HG03108 (cell line): Measurements from ENCODE around the gene CCT5.
"Not testable (repeated sequence)": the region's sequence is repeated elsewhere in the genome, so short reads cannot be mapped to it uniquely, and the experiment has no call there.

ENCODE experiments used
- ATAC-seq: cut with Tn5 transposase; IDR thresholded peaks from one replicate; pipeline ENCODE4 v1.9.1; 2021; ENCODE audit warnings: moderate library complexity; ENCODE audit not compliant: unreplicated experiment

CCT5 gene

GRCh38 chr5:10244342-10244944, 5.6 kb upstream of the CCT5 start:
- no peak for ATAC-seq

- no peak for ATAC-seq
Observed at GRCh38 chr5:10246761-10247160, 3.3 kb upstream of the CCT5 start.

- ATAC-seq, result not testable (repeated sequence)
Observed at GRCh38 chr5:10247217-10247616, 2.9 kb upstream of the CCT5 start.

- no peak for ATAC-seq
Observed at GRCh38 chr5:10248378-10249260, 1.5 kb upstream of the CCT5 start.

- no peak for ATAC-seq
Observed at GRCh38 chr5:10250806-10251276, 761 bp downstream of the CCT5 start.

- no peak for ATAC-seq
Observed at GRCh38 chr5:10251405-10251804, 1.3 kb downstream of the CCT5 start.

- ATAC-seq, result no peak
Observed at GRCh38 chr5:10253390-10253789, 3.3 kb downstream of the CCT5 start.

- ATAC-seq, result no peak
Observed at GRCh38 chr5:10254686-10255085, 4.6 kb downstream of the CCT5 start.

- no peak for ATAC-seq
Observed at GRCh38 chr5:10257870-10258269, 7.8 kb downstream of the CCT5 start.

- ATAC-seq, result no peak
Observed at GRCh38 chr5:10259899-10260298, 9.8 kb downstream of the CCT5 start.

GRCh38 chr5:10261065-10261464, 11.0 kb downstream of the CCT5 start:
- ATAC-seq, result no peak

- no peak for ATAC-seq
Observed at GRCh38 chr5:10262121-10262774, 12.2 kb downstream of the CCT5 start.

- ATAC-seq, result no peak
Observed at GRCh38 chr5:10262995-10263394, 12.9 kb downstream of the CCT5 start.

GRCh38 chr5:10264604-10265003, 14.5 kb downstream of the CCT5 start:
- ATAC-seq, result no peak

- ATAC-seq, result no peak
Observed at GRCh38 chr5:10265245-10266109, 15.4 kb downstream of the CCT5 start.

- ATAC-seq, result no peak
Observed at GRCh38 chr5:10266137-10266536, 16.1 kb downstream of the CCT5 start.

GRCh38 chr5:10266839-10267238, 16.8 kb downstream of the CCT5 start:
- no peak for ATAC-seq

GRCh38 chr5:10268100-10268499, 18.0 kb downstream of the CCT5 start:
- no peak for ATAC-seq

GRCh38 chr5:10272053-10272874, 22.2 kb downstream of the CCT5 start:
- no peak for ATAC-seq

GRCh38 chr5:10272875-10273209, 22.8 kb downstream of the CCT5 start:
- ATAC-seq, result not testable (repeated sequence)
